Kidney epithelial cell (primary cell): ENCODE data around the gene ABCA7. TPM values are rescaled to one million over a fixed set of nuclear protein-coding genes. Genes with fewer than 3 reads are reported as not detected.

ENCODE experiments used
- DNase-seq: peaks from one replicate; pipeline ENCODE4 v3.0.0-alpha.2; 2010; ENCODE audit warnings: low read depth
- H3K27me3 ChIP-seq: 2 replicates; pipeline ENCODE4 v1.6.0; 2011; ENCODE audit warnings: low read length; ENCODE audit not compliant: control insufficient read depth, insufficient read depth
- H3K36me3 ChIP-seq: 2 replicates; pipeline ENCODE4 v1.5.1; 2011; ENCODE audit warnings: low read length; ENCODE audit not compliant: control insufficient read depth, insufficient read depth
- H3K4me3 ChIP-seq: 2 replicates; pipeline ENCODE4 v1.5.1; 2011; ENCODE audit warnings: low read depth, mild to moderate bottlenecking, control low read depth, low read length
- total RNA-seq: library from RNA; depleted of rRNA; stranded (reverse); fragments of >200 nt; gene quantifications from 2 replicates; pipeline ENCODE4 v1.2.3, GENCODE V29; 2015
- TF ChIP-seq, protein P1 (sequence below): IDR thresholded peaks from 2 replicates; pipeline ENCODE4 v1.5.1; 2011; ENCODE audit warnings: mild to moderate bottlenecking, moderate library complexity, low read length, control low read depth, inconsistent platforms; ENCODE audit not compliant: insufficient read depth, poor library complexity, severe bottlenecking

Gene ABCA7
- total RNA-seq, 1 donor from 2014 or later = 16.4 TPM

DNA sequence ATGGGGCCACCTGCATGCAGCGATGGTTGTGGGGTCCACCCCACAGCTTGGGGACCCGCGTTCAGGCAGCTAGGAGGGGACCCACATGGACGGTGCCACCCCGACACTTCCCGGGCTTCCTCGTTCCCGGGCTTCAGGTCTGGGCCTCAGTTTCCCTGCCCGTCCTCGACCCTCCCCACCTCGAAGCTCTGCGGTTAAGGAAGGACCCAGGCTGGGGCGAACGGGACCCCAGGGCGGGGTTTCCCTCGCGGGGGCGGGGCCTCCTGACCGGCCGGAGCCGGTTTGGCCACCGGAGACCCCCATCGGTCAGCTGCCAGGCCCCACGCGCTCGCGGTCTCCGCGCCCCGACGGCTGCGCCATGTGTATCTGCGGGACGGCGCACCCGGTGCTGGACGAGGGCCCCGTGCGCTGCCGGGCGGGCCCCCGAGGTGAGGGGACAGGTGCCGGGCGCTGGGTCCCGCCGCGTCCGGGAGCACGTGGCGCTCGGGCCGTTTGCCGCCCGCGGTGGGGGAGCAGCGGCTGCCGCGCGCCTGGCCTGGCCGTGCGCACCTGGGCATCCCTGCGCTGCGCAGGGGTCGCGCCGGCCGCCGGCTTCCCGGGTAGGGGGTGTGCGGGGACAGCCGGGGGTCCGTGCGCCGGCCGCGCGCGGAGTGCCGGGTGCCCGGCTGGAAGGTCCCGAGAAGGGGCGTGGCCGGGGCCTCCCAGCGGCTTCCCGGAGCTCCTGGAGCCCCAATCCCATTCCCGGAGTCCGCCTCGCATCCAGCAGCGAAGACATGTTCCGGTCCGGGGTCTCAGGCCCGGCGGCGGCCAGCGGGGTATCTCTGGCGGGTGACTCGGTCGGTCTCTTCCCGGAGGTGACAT is 31.3 kb downstream of the ABCA7 start:
- DNase-seq = no peak
- peaks cover 36% of the 10 kb centered on the region for H3K27me3 ChIP-seq
- no peaks in the 10 kb centered on the region for H3K36me3 ChIP-seq
- H3K4me3 ChIP-seq = no peak overlapping the region
- TF ChIP-seq, protein P1, sequence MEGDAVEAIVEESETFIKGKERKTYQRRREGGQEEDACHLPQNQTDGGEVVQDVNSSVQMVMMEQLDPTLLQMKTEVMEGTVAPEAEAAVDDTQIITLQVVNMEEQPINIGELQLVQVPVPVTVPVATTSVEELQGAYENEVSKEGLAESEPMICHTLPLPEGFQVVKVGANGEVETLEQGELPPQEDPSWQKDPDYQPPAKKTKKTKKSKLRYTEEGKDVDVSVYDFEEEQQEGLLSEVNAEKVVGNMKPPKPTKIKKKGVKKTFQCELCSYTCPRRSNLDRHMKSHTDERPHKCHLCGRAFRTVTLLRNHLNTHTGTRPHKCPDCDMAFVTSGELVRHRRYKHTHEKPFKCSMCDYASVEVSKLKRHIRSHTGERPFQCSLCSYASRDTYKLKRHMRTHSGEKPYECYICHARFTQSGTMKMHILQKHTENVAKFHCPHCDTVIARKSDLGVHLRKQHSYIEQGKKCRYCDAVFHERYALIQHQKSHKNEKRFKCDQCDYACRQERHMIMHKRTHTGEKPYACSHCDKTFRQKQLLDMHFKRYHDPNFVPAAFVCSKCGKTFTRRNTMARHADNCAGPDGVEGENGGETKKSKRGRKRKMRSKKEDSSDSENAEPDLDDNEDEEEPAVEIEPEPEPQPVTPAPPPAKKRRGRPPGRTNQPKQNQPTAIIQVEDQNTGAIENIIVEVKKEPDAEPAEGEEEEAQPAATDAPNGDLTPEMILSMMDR = no peak

DNA sequence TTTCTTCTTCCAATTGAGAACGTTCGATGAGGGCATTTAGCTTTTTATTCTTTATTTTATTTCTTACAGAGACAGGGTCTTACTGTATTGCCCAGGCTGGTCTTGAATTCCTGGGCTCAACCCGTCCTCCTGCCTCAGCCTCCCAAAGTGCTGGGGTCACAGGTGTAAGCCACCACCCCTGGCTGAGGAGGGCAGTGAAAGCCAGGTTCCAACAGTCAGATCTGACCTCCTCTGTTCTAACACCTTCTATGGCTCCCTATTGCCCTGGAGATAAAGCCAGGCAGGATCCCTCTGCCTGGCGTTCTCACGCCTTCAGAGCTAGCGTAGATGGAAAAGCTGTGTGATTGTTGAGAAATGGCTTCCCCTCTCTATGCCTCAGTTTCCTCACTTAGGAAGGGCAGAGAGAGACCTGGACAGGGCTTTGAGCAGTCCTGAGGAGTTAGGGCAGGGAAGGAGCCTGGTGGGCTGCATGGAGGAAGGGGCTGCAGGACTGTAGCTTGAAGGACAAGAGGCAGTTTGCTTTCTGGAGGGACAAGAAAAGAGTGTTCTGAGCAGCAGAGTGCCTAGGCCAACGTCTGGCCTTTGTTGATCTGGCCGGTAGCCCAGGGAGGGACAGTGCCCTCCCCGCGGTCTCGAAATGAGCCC is 32.6 kb downstream of the ABCA7 start:
- DNase-seq = no peak

DNA sequence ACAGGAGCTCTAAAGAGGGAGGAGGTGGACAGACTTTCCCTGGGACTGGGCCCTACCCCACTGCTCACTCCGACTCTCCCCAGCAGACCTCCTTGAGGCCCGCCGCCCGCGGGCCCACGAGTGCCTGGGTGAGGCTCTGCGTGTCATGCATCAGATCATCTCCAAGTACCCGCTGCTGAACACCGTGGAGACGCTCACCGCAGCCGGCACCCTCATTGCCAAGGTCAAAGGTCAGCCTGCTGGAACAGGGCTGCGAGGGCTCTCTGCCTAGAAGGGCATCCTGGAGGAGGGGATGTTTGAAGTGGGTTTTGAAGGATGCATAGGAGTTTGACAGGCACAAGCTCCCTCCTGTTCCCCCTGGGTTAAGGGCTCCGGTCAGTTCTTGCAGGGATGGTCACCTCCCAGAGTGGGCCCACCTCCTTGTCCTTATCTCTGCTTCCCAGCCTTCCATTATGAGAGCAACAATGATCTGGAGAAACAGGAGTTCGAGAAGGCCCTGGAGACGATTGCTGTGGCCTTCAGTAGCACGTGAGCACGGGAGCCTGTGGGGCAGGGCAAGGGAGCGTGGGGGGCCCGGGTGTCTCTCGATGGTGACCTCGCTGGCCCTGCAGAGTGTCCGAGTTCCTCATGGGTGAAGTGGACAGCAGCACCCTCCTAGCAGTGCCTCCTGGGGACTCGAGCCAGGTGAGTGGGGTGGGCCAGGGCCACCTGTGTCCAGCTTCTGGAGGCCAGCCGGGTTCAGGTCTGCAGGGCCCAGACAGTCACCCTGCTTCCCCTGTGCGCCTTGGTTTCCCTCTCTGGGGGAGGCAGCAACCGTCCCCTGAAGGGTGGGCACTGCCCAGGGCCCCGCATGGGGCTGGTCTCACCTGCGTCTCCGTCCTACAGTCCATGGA is 33.4 kb downstream of the ABCA7 start:
- no peak for DNase-seq
- H3K27me3 ChIP-seq = peaks cover 24% of the 10 kb centered on the region
- TF ChIP-seq, protein P1 = no peak
- no peaks in the 10 kb centered on the region for H3K36me3 ChIP-seq
- no peak overlapping the region for H3K4me3 ChIP-seq

More for the DNA sequence above, 32.6 kb downstream of the ABCA7 start:
- TF ChIP-seq, protein P1 = no peak
- Histone ChIP-seq H3K36me3 (no peaks in the 10 kb centered on the region), H3K4me3 (no peak overlapping the region), H3K27me3 (peaks cover 28% of the 10 kb centered on the region)

DNA sequence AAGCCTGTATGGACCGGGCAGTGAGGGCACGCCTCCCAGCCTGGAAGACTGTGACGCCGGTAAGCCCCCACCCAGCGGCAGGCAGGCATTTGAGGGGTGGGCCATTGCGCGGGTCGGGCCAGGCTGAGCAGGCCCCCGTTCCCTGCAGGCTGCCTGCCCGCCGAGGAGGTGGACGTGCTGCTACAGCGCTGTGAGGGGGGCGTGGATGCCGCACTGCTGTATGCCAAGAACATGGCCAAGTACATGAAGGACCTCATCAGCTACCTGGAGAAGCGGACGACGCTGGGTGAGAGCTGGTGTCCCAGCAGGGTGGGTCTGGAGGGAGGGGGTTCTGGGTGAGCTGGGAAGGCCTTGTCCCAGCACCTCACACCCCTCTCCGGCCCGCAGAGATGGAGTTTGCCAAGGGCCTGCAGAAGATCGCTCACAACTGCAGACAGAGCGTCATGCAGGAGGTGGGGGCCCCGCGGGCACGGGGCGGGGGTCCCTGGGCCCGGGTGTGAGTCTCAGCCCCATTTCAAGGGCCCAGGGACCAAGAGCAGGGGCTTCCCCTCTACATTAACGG is 34.1 kb downstream of the ABCA7 start:
- no peaks in the 10 kb centered on the region for H3K36me3 ChIP-seq
- peaks cover 18% of the 10 kb centered on the region for H3K27me3 ChIP-seq
- no peak for DNase-seq
- TF ChIP-seq, protein P1 = no peak
- H3K4me3 ChIP-seq = no peak overlapping the region

DNA sequence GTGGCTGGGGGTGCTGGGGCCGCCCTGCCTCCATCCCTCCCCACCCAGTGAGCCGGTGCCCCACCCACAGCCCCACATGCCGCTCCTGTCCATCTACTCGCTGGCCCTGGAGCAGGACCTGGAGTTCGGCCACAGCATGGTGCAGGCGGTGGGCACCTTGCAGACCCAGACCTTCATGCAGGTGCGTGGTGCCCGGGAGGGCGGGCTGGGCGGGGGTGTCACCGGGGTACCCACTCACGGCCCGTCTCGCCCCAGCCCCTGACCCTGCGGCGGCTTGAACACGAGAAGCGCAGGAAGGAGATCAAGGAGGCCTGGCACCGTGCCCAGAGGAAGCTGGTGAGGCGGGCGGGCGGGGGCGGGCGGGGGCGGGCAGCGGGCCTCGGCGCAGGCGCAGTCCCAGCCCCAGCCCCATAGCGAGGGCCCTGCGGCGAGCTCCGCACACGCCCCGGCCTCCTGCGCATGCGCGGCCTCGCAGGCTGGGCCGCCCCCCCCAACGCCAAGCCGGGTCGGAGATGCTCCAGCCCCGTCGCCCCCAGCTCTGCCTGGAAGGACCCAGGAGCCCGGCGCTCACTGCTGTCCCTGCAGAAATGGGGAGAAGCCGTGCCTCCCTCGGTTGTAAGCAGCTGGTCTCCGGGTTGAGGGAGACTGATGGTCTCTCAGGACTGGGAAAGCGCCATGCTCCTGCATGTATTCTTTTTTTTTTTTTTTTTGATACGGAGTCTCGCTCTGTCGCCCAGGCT is 34.8 kb downstream of the ABCA7 start:
- Histone ChIP-seq H3K4me3 (no peak overlapping the region), H3K27me3 (peaks cover 12% of the 10 kb centered on the region), H3K36me3 (no peaks in the 10 kb centered on the region)
- TF ChIP-seq, protein P1 = no peak
- no peak for DNase-seq
